IMR-90 (cell line): ENCODE results near the gene GGN. TPM values are rescaled to one million over a fixed set of nuclear protein-coding genes. Genes with fewer than 3 reads are reported as not detected.

Experiments used
- ATAC-seq: fragments of 200-7000 bp; cut with Tn5 transposase; 2 replicates; pipeline ENCODE4 v1.9.1; 2020; ENCODE audit warnings: low read depth, mild to moderate bottlenecking, moderate library complexity
- BruUV-seq: library from RNA; stranded (reverse); fragments of 400-500 nt; replicated peaks from 2 replicates; lab custom pipeline; 2021; lab: Mats Ljungman, UMichigan
- CTCF ChIA-PET: fragments of 300-600 bp; formaldehyde crosslinking; extraction: SDS; loops from one replicate; lab custom pipeline; 2021; ENCODE audit warnings: antibody characterized with exemption; lab: Yijun Ruan, JAX
- POLR2A ChIA-PET: fragments of 300-600 bp; sonication (Branson Sonifier 250); formaldehyde crosslinking; loops from one replicate; lab custom pipeline; 2022; ENCODE audit warnings: antibody characterized with exemption; ENCODE audit not compliant: unreplicated experiment; lab: Charles Lee
- DNase-seq: peaks from one replicate; pipeline ENCODE4 v3.0.0; 2013
- H2AFZ ChIP-seq: replicated peaks from 2 replicates; pipeline ENCODE3; 2013; ENCODE audit warnings: low read length, mild to moderate bottlenecking; ENCODE audit not compliant: poor library complexity
- H2AK5ac ChIP-seq: 2 replicates; pipeline ENCODE4 v1.6.1; 2013; ENCODE audit warnings: low read depth, low read length, inconsistent platforms
- H2AK9ac ChIP-seq: replicated peaks from 2 replicates; pipeline ENCODE3; 2013; ENCODE audit warnings: mild to moderate bottlenecking, low read depth, low read length, moderate library complexity; ENCODE audit not compliant: poor library complexity
- H2BK120ac ChIP-seq: 2 replicates; pipeline ENCODE4 v1.6.1; 2013; ENCODE audit warnings: low read depth, low read length, inconsistent platforms
- H2BK15ac ChIP-seq: 3 replicates; pipeline ENCODE4 v1.6.1; 2013; ENCODE audit warnings: low read depth, low read length, inconsistent platforms
- H2BK20ac ChIP-seq: 2 replicates; pipeline ENCODE4 v1.6.1; 2013; ENCODE audit warnings: low read depth, mild to moderate bottlenecking, inconsistent platforms, low read length, moderate library complexity
- H2BK5ac ChIP-seq: 2 replicates; pipeline ENCODE4 v1.6.1; 2013; ENCODE audit warnings: mild to moderate bottlenecking, low read depth, low read length, inconsistent platforms; ENCODE audit not compliant: poor library complexity, severe bottlenecking
- H3K14ac ChIP-seq: replicated peaks from 2 replicates; pipeline ENCODE4 v1.6.1; 2013; ENCODE audit warnings: low read depth, low read length, inconsistent platforms
- H3K18ac ChIP-seq: 2 replicates; pipeline ENCODE4 v1.6.1; 2013; ENCODE audit warnings: low read depth, low read length, control low read depth
- H3K23ac ChIP-seq: 2 replicates; pipeline ENCODE4 v1.6.1; 2013; ENCODE audit warnings: low read depth, low read length, inconsistent platforms
- H3K27ac ChIP-seq: 2 replicates; pipeline ENCODE4 v1.5.1; 2013; ENCODE audit warnings: mild to moderate bottlenecking, control low read depth, low read length; ENCODE audit not compliant: insufficient read depth
- H3K27me3 ChIP-seq: 2 replicates; pipeline ENCODE4 v1.6.1; 2013; ENCODE audit warnings: low read length; ENCODE audit not compliant: control insufficient read depth, insufficient read depth
- H3K36me3 ChIP-seq: 2 replicates; pipeline ENCODE4 v1.6.1; 2013; ENCODE audit warnings: low read length, mixed read lengths; ENCODE audit not compliant: control insufficient read depth, insufficient read depth
- H3K4ac ChIP-seq: 2 replicates; pipeline ENCODE4 v1.6.1; 2013; ENCODE audit warnings: low read depth, low read length, inconsistent platforms
- H3K4me1 ChIP-seq: 2 replicates; pipeline ENCODE4 v1.6.1; 2013; ENCODE audit warnings: low read length, mixed read lengths; ENCODE audit not compliant: control insufficient read depth, insufficient read depth
- H3K4me2 ChIP-seq: 2 replicates; pipeline ENCODE4 v1.6.1; 2013; ENCODE audit warnings: low read depth, mild to moderate bottlenecking, control low read depth, low read length, moderate library complexity
- H3K4me3 ChIP-seq: 2 replicates; pipeline ENCODE4 v1.5.1; 2013; ENCODE audit warnings: low read depth, mild to moderate bottlenecking, control low read depth, low read length, moderate library complexity; ENCODE audit not compliant: insufficient read depth
- H3K56ac ChIP-seq: 2 replicates; pipeline ENCODE4 v1.6.1; 2013; ENCODE audit warnings: low read length, inconsistent platforms; ENCODE audit not compliant: insufficient read depth; ENCODE audit errors: extremely low read depth
- H3K79me1 ChIP-seq, 2 experiments: 2 replicates each; pipeline ENCODE4 v1.6.1; 2013; ENCODE audit warnings: low read length in 2 of 2, inconsistent platforms in 1 of 2, low read depth in 1 of 2
- H3K9ac ChIP-seq: 2 replicates; pipeline ENCODE4 v1.6.1; 2013; ENCODE audit warnings: low read depth, low read length, control low read depth
- H3K9me1 ChIP-seq: 2 replicates; pipeline ENCODE4 v1.6.1; 2013; ENCODE audit warnings: low read length, inconsistent platforms; ENCODE audit not compliant: insufficient read depth
- H3K9me3 ChIP-seq: 2 replicates; pipeline ENCODE4 v1.6.1; 2013; ENCODE audit warnings: low read length; ENCODE audit not compliant: control insufficient read depth, insufficient read depth
- H4K20me1 ChIP-seq: 2 replicates; pipeline ENCODE4 v1.6.1; 2013; ENCODE audit warnings: low read length, inconsistent platforms; ENCODE audit not compliant: insufficient read depth
- H4K5ac ChIP-seq: 2 replicates; pipeline ENCODE4 v1.6.1; 2013; ENCODE audit warnings: mild to moderate bottlenecking, low read depth, low read length, control low read depth
- H4K8ac ChIP-seq, 2 experiments: 2 replicates each; pipeline ENCODE4 v1.6.1; 2013; ENCODE audit warnings: low read depth in 2 of 2, low read length in 2 of 2, control low read depth in 1 of 2, inconsistent platforms in 1 of 2
- H4K91ac ChIP-seq: 2 replicates; pipeline ENCODE4 v1.6.1; 2013; ENCODE audit warnings: low read depth, low read length, inconsistent platforms; ENCODE audit not compliant: insufficient read depth
- BHLHE40 ChIP-seq: fragments of 150-350 bp; IDR thresholded peaks from 2 replicates; pipeline ENCODE4 v1.6.1; 2016; ENCODE audit warnings: mild to moderate bottlenecking, low read depth, low read length
- CEBPB ChIP-seq: IDR thresholded peaks from 2 replicates; pipeline ENCODE4 v1.6.1; 2012; ENCODE audit warnings: low read depth, low read length, improper control_type of control experiment
- CHD1 ChIP-seq: IDR thresholded peaks from 2 replicates; pipeline ENCODE4 v1.6.1; 2012; ENCODE audit warnings: low read depth, low read length, improper control_type of control experiment
- ELK1 ChIP-seq: fragments of 150-350 bp; IDR thresholded peaks from 2 replicates; pipeline ENCODE4 v1.6.1; 2016; ENCODE audit warnings: low read depth, mild to moderate bottlenecking, low read length, moderate library complexity, borderline replicate concordance
- RAD21 ChIP-seq: IDR thresholded peaks from 2 replicates; pipeline ENCODE4 v1.6.1; 2012; ENCODE audit warnings: low read length, improper control_type of control experiment
- RFX5 ChIP-seq: IDR thresholded peaks from 2 replicates; pipeline ENCODE4 v1.8.0; 2012; ENCODE audit warnings: low read depth, mild to moderate bottlenecking, low read length, moderate library complexity
- SMC3 ChIP-seq: fragments of 150-350 bp; IDR thresholded peaks from 2 replicates; pipeline ENCODE4 v1.6.1; 2016; ENCODE audit warnings: low read depth, mild to moderate bottlenecking, antibody characterized with exemption, low read length, moderate library complexity
- WGBS, 2 experiments: methylation state at CpG; one replicate each; pipeline versions ENCODE4 v1.1.5 to v1.1.7; 2013; ENCODE audit warnings: missing lambda C conversion rate in 2 of 2; ENCODE audit not compliant: insufficient read length in 1 of 2; ENCODE audit errors: extremely low coverage in 2 of 2; 5-methylcytosine and 5-hydroxymethylcytosine counted together
- dilution Hi-C: fragments of 300-500 bp; cut with HindIII; formaldehyde crosslinking; loops from one replicate; pipeline ENCODE4 v1.14.3; 2018; ENCODE audit warnings: low sequenced_read_pairs; ENCODE audit not compliant: unreplicated experiment
- in situ Hi-C: fragments of 300-500 bp; cut with MboI; formaldehyde crosslinking; loops from 3 replicates; pipeline ENCODE4 v1.14.3; 2019; ENCODE audit warnings: low sequenced_read_pairs, inconsistent platforms, mixed read lengths
- intact Hi-C: fragments of 100-400 bp; cut with micrococcal nuclease; formaldehyde crosslinking; loops from 2 replicates; pipeline ENCODE4 v1.10.0; 2022
- polyA plus RNA-seq, 3 experiments: library from polyadenylated mRNA; depleted of rRNA; stranded (reverse); fragments of >200 nt; gene quantifications; 2 replicates each; pipeline ENCODE4 v1.2.3, GENCODE V29; 2012; ENCODE audit warnings: low replicate concordance in 1 of 3
- total RNA-seq: library from RNA; depleted of rRNA; stranded (reverse); fragments of >200 nt; gene quantifications from 2 replicates; pipeline ENCODE4 v1.2.3, GENCODE V29; 2012
- TF ChIP-seq, protein P1 (sequence below): conservative IDR thresholded peaks from 2 replicates; pipeline ENCODE4 v1.5.1; 2012; ENCODE audit warnings: mild to moderate bottlenecking, low read depth, low read length, improper control_type of control experiment

Gene GGN
- total and polyA plus RNA-seq, 2 of the 4 experiments (the other 2 are of a cell fraction) = under 0.01 to 0.65 TPM

DNA sequence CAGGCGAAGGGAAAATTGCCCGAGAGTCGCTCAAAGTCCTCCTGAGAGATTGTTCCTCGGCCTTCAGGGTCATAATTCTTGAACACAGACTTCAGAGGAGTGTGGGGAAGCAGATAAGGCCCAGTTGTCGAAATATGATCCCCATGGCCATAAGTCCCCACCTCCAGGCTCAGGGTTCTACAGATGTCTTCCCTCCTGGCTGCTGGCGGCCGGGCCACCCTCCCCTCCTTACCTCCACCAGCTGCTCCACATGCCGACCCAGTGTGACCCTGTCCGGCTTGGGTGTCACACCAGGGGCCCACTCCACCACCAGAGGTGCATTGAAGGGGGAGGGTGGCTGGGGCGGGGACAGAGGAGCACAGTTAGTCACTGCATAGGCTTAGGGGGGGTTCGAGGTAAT is 25.1 kb upstream of the GGN start:
- H3K4ac ChIP-seq = no peak overlapping the region
- no peak overlapping the region for H2BK15ac ChIP-seq
- no peak overlapping the region for H2BK5ac ChIP-seq
- H3K27ac ChIP-seq = no peak overlapping the region
- no peaks in the 10 kb centered on the region for H3K9me3 ChIP-seq
- no peak overlapping the region for H3K4me2 ChIP-seq
- no peak overlapping the region for H2AK5ac ChIP-seq
- no peaks in the 10 kb centered on the region for H3K4me1 ChIP-seq
- no peak overlapping the region for H4K5ac ChIP-seq
- H2AFZ ChIP-seq = no peak overlapping the region
- WGBS, 2 experiments = no CpG with 5 or more reads among the region's 11 CpGs
- no peak overlapping the region for H3K56ac ChIP-seq
- H3K4me3 ChIP-seq = no peak overlapping the region
- ChIA-PET POLR2A (no interaction called here), CTCF (no interaction called here)
- in situ Hi-C loops (loop anchor here (25.0 kb wide), 1 partner anchor 524 kb away; the partner anchor contains the start of genes MRPS12 and SARS2), intact Hi-C loops (no loop called here), dilution Hi-C loops (no loop called here)
- no peak overlapping the region for H2BK20ac ChIP-seq
- H4K91ac ChIP-seq = no peak overlapping the region
- H3K36me3 ChIP-seq = no peaks in the 10 kb centered on the region; the same call in 1 of the 2 replicates
- TF ChIP-seq SMC3 (no peak), CEBPB (no peak), CHD1 (no peak), ELK1 (no peak), BHLHE40 (no peak), RFX5 (no peak), RAD21 (no peak)
- TF ChIP-seq, protein P1, sequence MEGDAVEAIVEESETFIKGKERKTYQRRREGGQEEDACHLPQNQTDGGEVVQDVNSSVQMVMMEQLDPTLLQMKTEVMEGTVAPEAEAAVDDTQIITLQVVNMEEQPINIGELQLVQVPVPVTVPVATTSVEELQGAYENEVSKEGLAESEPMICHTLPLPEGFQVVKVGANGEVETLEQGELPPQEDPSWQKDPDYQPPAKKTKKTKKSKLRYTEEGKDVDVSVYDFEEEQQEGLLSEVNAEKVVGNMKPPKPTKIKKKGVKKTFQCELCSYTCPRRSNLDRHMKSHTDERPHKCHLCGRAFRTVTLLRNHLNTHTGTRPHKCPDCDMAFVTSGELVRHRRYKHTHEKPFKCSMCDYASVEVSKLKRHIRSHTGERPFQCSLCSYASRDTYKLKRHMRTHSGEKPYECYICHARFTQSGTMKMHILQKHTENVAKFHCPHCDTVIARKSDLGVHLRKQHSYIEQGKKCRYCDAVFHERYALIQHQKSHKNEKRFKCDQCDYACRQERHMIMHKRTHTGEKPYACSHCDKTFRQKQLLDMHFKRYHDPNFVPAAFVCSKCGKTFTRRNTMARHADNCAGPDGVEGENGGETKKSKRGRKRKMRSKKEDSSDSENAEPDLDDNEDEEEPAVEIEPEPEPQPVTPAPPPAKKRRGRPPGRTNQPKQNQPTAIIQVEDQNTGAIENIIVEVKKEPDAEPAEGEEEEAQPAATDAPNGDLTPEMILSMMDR = no peak
- no peaks in the 10 kb centered on the region for H3K79me1 ChIP-seq
- H4K8ac ChIP-seq = no peak overlapping the region
- DNase-seq = no peak
- H2BK120ac ChIP-seq = no peak overlapping the region
- H3K27me3 ChIP-seq = peaks cover 11% of the 10 kb centered on the region
- peaks cover 4% of the 10 kb centered on the region; the same call in 1 of the 2 replicates for H3K9me1 ChIP-seq
- BruUV-seq = no TSS peak
- H3K14ac ChIP-seq = no peak overlapping the region
- no peak overlapping the region for H3K9ac ChIP-seq
- no peak for ATAC-seq
- peak overlapping the region; percentile 16 for H2AK9ac ChIP-seq
- H3K23ac ChIP-seq = no peak overlapping the region
- H3K18ac ChIP-seq = no peak overlapping the region
- H4K20me1 ChIP-seq = no peaks in the 10 kb centered on the region
